Kidney (tissue), 14 donors: Measurements from ENCODE around the gene HMX3. TPM values are rescaled to one million over a fixed set of nuclear protein-coding genes. Genes with fewer than 3 reads are reported as not detected.

Experiments
- DNase-seq, 5 donors: peaks; one replicate each; pipeline ENCODE4 v3.0.0-alpha.2; 2013 to 2020
- FAIRE-seq: peaks from 2 replicates; lab custom pipeline; 2012; peaks lifted over from hg19 to GRCh38; lab: Jason Lieb, UNC
- H3K27ac ChIP-seq, 2 donors: one replicate each; pipeline ENCODE4 v1.7.0; 2013; ENCODE audit warnings: low read depth in 2 of 2, low read length in 2 of 2, inconsistent platforms in 1 of 2
- H3K27me3 ChIP-seq: one replicate; pipeline ENCODE4 v1.7.1; 2013; ENCODE audit warnings: low read length, inconsistent platforms; ENCODE audit not compliant: control insufficient read depth, insufficient read depth
- H3K36me3 ChIP-seq, 3 donors: one replicate each; pipeline versions ENCODE4 v1.7.0 to v1.7.1; 2013; ENCODE audit warnings: low read length in 3 of 3, control low read depth in 1 of 3, inconsistent platforms in 1 of 3; ENCODE audit not compliant: insufficient read depth in 3 of 3, control insufficient read depth in 2 of 3
- H3K4me1 ChIP-seq, 3 donors: one replicate each; pipeline versions ENCODE4 v1.7.0 to v1.7.1; 2013; ENCODE audit warnings: low read length in 3 of 3, inconsistent platforms in 1 of 3, low read depth in 1 of 3; ENCODE audit not compliant: control insufficient read depth in 2 of 3, insufficient read depth in 2 of 3
- H3K4me3 ChIP-seq, 3 donors: one replicate each; pipeline versions ENCODE4 v1.7.0 to v1.8.1; 2013; ENCODE audit warnings: low read length in 3 of 3, control low read depth in 1 of 3, inconsistent platforms in 1 of 3
- H3K9ac ChIP-seq, 3 donors: one replicate each; pipeline versions ENCODE4 v1.7.0 to v1.7.1; 2013; ENCODE audit warnings: low read length in 3 of 3, control low read depth in 1 of 3, inconsistent platforms in 1 of 3
- H3K9me3 ChIP-seq, 3 donors: one replicate each; pipeline versions ENCODE4 v1.7.0 to v1.7.1; 2013; ENCODE audit warnings: low read length in 3 of 3, control low read depth in 1 of 3, inconsistent platforms in 1 of 3; ENCODE audit not compliant: control insufficient read depth in 2 of 3, insufficient read depth in 1 of 3
- CTCF ChIP-seq: IDR thresholded peaks from 3 replicates; pipeline ENCODE4 v1.5.1; 2012; ENCODE audit warnings: mild to moderate bottlenecking, moderate library complexity, borderline replicate concordance; ENCODE audit not compliant: insufficient read depth; ENCODE audit errors: extremely low read depth
- intact Hi-C: fragments of 100-400 bp; cut with DNase I; formaldehyde crosslinking; loops from one replicate; pipeline ENCODE4 v1.11.1; 2022
- polyA plus RNA-seq: library from polyadenylated mRNA; stranded (reverse); fragments of 350-450 nt; fragmentation: Illumina TruSeq; extraction: RNeasy Lipid Tissue Mini Kit (QIAGEN cat#74804); gene quantifications from one replicate; pipeline ENCODE4 v1.2.3, GENCODE V29; 2014; ENCODE audit warnings: low read depth, low replicate concordance; ENCODE audit not compliant: insufficient read depth
- total RNA-seq: library from RNA; stranded (reverse); fragmentation: NEBNext Ultra II Directional; extraction: Animal tissue kit (Norgen Biotek cat#: 25700); gene quantifications from one replicate; pipeline ENCODE4 v1.2.1, GENCODE V29; 2021
- donor health status: control.
- donor health status: control.
- donor health status: control.
- donor health status: control.
- donor health status: control.
- donor health status: DM: yes; HTN: yes; CAD: no.
- donor health status: Normal renal cell carcinoma (clear cell type).

The HMX3 gene
- total and polyA plus RNA-seq, 2 donors from 2014 or later: not detected

GRCh38 chr10:123134343-123134914 lies 1.3 kb upstream of the HMX3 start:
- no peak overlapping the region for H3K4me3 ChIP-seq
- H3K9me3 ChIP-seq: no peaks in the 10 kb centered on the region
- no peak overlapping the region for H3K9ac ChIP-seq
- FAIRE-seq: no peak
- H3K4me1 ChIP-seq: peaks cover 0 to 28% (median 0%) of the 10 kb centered on the region in 3 donors
- TF ChIP-seq CTCF: no peak
- H3K27ac ChIP-seq: no peak overlapping the region
- peak in 4 of 5 donors; percentile 16 to 73 (median 34) for DNase-seq
- H3K27me3 ChIP-seq: peaks cover 78% of the 10 kb centered on the region
- H3K36me3 ChIP-seq: no peaks in the 10 kb centered on the region
- intact Hi-C loops: loop anchor here (5.0 kb wide), 1 partner anchor 423 kb away; no protein-coding TSS in a partner anchor

- no peak for TF ChIP-seq CTCF
- peak in 3 of 5 donors; percentile 16 to 47 (median 26) for DNase-seq
- H3K27me3 ChIP-seq: peaks cover 79% of the 10 kb centered on the region
- H3K27ac ChIP-seq: no peak overlapping the region
- intact Hi-C loops: loop anchor here (5.0 kb wide), 1 partner anchor 422 kb away; no protein-coding TSS in a partner anchor
- H3K9ac ChIP-seq: no peak overlapping the region
- FAIRE-seq: no peak
- peaks cover 0 to 28% (median 0%) of the 10 kb centered on the region in 3 donors for H3K4me1 ChIP-seq
- no peaks in the 10 kb centered on the region for H3K9me3 ChIP-seq
- no peaks in the 10 kb centered on the region for H3K36me3 ChIP-seq
- no peak overlapping the region for H3K4me3 ChIP-seq
Observed at GRCh38 chr10:123134915-123135414, 805 bp upstream of the HMX3 start.

- FAIRE-seq (no peak), DNase-seq (peak in 2 of 5 donors; percentile 23 to 56)
- H3K9ac ChIP-seq: no peak overlapping the region
- intact Hi-C loops: no loop called here
- H3K4me3 ChIP-seq: no peak overlapping the region
- no peak for TF ChIP-seq CTCF
- H3K4me1 ChIP-seq: peaks cover 0 to 28% (median 0%) of the 10 kb centered on the region in 3 donors
- no peaks in the 10 kb centered on the region for H3K36me3 ChIP-seq
- no peak overlapping the region for H3K27ac ChIP-seq
- no peaks in the 10 kb centered on the region for H3K9me3 ChIP-seq
- peaks cover 83% of the 10 kb centered on the region for H3K27me3 ChIP-seq
Observed at GRCh38 chr10:123136221-123136805, 543 bp downstream of the HMX3 start.
